Measurements from ENCODE around the gene GBE1. TPM values are rescaled to one million over a fixed set of nuclear protein-coding genes. Genes with fewer than 3 reads are reported as not detected.

Gene GBE1
- polyA plus RNA-seq, 1 experiment, result 60.1 TPM

- no peak overlapping the region for H3K4me3 ChIP-seq (ENCODE audit: low read depth, low read length)
- H3K9me3 ChIP-seq (ENCODE audit: control insufficient read depth, insufficient read depth, low read length), result no peaks in the 10 kb centered on the region
- ChIA-PET POLR2A (no interaction called here), CTCF (no interaction called here)
- no peaks in the 10 kb centered on the region for H3K27me3 ChIP-seq (ENCODE audit: control insufficient read depth, insufficient read depth, low read length)
- DNase-seq (ENCODE audit: low read depth, low spot score), result no peak
- no peak for TF ChIP-seq CTCF (IDR thresholded peaks at IDR 0.05; ENCODE audit: low read depth, low read length)
- H3K27ac ChIP-seq (ENCODE audit: low read depth, low read length), result no peak overlapping the region
Observed at GRCh38 chr3:81579744-81580143, 181.7 kb downstream of the GBE1 start.

- no peak for TF ChIP-seq CTCF (IDR thresholded peaks at IDR 0.05; ENCODE audit: low read depth, low read length)
- ChIA-PET CTCF (interaction anchor here (2.3 kb wide), 1 partner anchor 9 kb away, joined by 16 read pairs; no protein-coding TSS in a partner anchor), POLR2A (no interaction called here)
- H3K27me3 ChIP-seq (ENCODE audit: control insufficient read depth, insufficient read depth, low read length), result no peaks in the 10 kb centered on the region
- no peaks in the 10 kb centered on the region for H3K9me3 ChIP-seq (ENCODE audit: control insufficient read depth, insufficient read depth, low read length)
- no peak overlapping the region for H3K4me3 ChIP-seq (ENCODE audit: low read depth, low read length)
- DNase-seq (ENCODE audit: low read depth, low spot score), result no peak
- H3K27ac ChIP-seq (ENCODE audit: low read depth, low read length), result no peak overlapping the region
Observed at GRCh38 chr3:81572201-81572756, 189.2 kb downstream of the GBE1 start.

- DNase-seq (ENCODE audit: low read depth, low spot score), result no peak
- Histone ChIP-seq H3K27ac (ENCODE audit: low read depth, low read length) (no peak overlapping the region), H3K27me3 (ENCODE audit: control insufficient read depth, insufficient read depth, low read length) (no peaks in the 10 kb centered on the region), H3K4me3 (ENCODE audit: low read depth, low read length) (no peak overlapping the region), H3K9me3 (ENCODE audit: control insufficient read depth, insufficient read depth, low read length) (no peaks in the 10 kb centered on the region)
- POLR2A ChIA-PET, result no interaction called here
- TF ChIP-seq CTCF (IDR thresholded peaks at IDR 0.05; ENCODE audit: low read depth, low read length), result no peak
- CTCF ChIA-PET, result interaction anchor here (0.5 to 1.0 kb wide), 2 partner anchors 14 to 34 kb away, joined by 3 to 4 read pairs; no protein-coding TSS in a partner anchor
Observed at GRCh38 chr3:81568378-81568777, 193.1 kb downstream of the GBE1 start.

- no peaks in the 10 kb centered on the region for H3K27me3 ChIP-seq (ENCODE audit: control insufficient read depth, insufficient read depth, low read length)
- no peak overlapping the region for H3K27ac ChIP-seq (ENCODE audit: low read depth, low read length)
- no peak for TF ChIP-seq CTCF (IDR thresholded peaks at IDR 0.05; ENCODE audit: low read depth, low read length)
- no peaks in the 10 kb centered on the region for H3K9me3 ChIP-seq (ENCODE audit: control insufficient read depth, insufficient read depth, low read length)
- ChIA-PET POLR2A (no interaction called here), CTCF (interaction anchor here (1.1 to 1.5 kb wide), 2 partner anchors 18 to 74 kb away, joined by 5 read pairs; no protein-coding TSS in a partner anchor)
- no peak for DNase-seq (ENCODE audit: low read depth, low spot score)
- H3K4me3 ChIP-seq (ENCODE audit: low read depth, low read length), result no peak overlapping the region
Observed at GRCh38 chr3:81565041-81565440, 196.4 kb downstream of the GBE1 start.

GRCh38 chr3:81558106-81558505 lies 203.3 kb downstream of the GBE1 start:
- no peaks in the 10 kb centered on the region for H3K27me3 ChIP-seq (ENCODE audit: control insufficient read depth, insufficient read depth, low read length)
- H3K4me3 ChIP-seq (ENCODE audit: low read depth, low read length), result no peak overlapping the region
- no peak overlapping the region for H3K27ac ChIP-seq (ENCODE audit: low read depth, low read length)
- ChIA-PET POLR2A (no interaction called here), CTCF (interaction anchor here (1.2 kb wide), 2 partner anchors 24 to 68 kb away, joined by 3 to 7 read pairs; no protein-coding TSS in a partner anchor)
- no peak for DNase-seq (ENCODE audit: low read depth, low spot score)
- H3K9me3 ChIP-seq (ENCODE audit: control insufficient read depth, insufficient read depth, low read length), result no peaks in the 10 kb centered on the region
- TF ChIP-seq CTCF (IDR thresholded peaks at IDR 0.05; ENCODE audit: low read depth, low read length), result no peak
